Ishikawa (cell line): ENCODE data around the gene CAMTA1.

Experiments
- CEBPB ChIP-seq: IDR thresholded peaks from 2 replicates; pipeline ENCODE4 v1.6.1; 2012
- CREB1 ChIP-seq: IDR thresholded peaks from 2 replicates; pipeline ENCODE4 v1.6.1; 2012; ENCODE audit warnings: low read depth
- EGR1 ChIP-seq: IDR thresholded peaks from 2 replicates; pipeline ENCODE4 v1.6.1; 2012
- EP300 ChIP-seq: IDR thresholded peaks from 2 replicates; pipeline ENCODE4 v1.6.1; 2012; ENCODE audit warnings: borderline replicate concordance
- FOXM1 ChIP-seq: IDR thresholded peaks from 2 replicates; pipeline ENCODE4 v1.6.1; 2012; ENCODE audit warnings: low read depth, borderline replicate concordance
- NFIC ChIP-seq: IDR thresholded peaks from 2 replicates; pipeline ENCODE4 v1.6.1; 2012
- RAD21 ChIP-seq: IDR thresholded peaks from 2 replicates; pipeline ENCODE4 v1.6.1; 2012; ENCODE audit warnings: low read depth
- TAF1 ChIP-seq: IDR thresholded peaks from 2 replicates; pipeline ENCODE4 v1.6.1; 2012; ENCODE audit warnings: low read depth, mild to moderate bottlenecking
- TCF12 ChIP-seq: IDR thresholded peaks from 2 replicates; pipeline ENCODE4 v1.6.1; 2012; ENCODE audit warnings: low read depth
- TEAD4 ChIP-seq: IDR thresholded peaks from 2 replicates; pipeline ENCODE4 v1.6.1; 2012
- YY1 ChIP-seq: IDR thresholded peaks from 2 replicates; pipeline ENCODE4 v1.6.1; 2012; ENCODE audit warnings: low read depth
- ZBTB7A ChIP-seq: IDR thresholded peaks from 2 replicates; pipeline ENCODE4 v1.6.1; 2012; ENCODE audit warnings: low read depth
- TF ChIP-seq, protein P1 (sequence below): IDR thresholded peaks from 2 replicates; pipeline ENCODE4 v1.6.1; 2012
- TF ChIP-seq, protein P2 (sequence below): IDR thresholded peaks from 2 replicates; pipeline ENCODE4 v1.6.1; 2012; ENCODE audit warnings: low read depth, mild to moderate bottlenecking
- TF ChIP-seq, protein P3 (sequence below): IDR thresholded peaks from 2 replicates; pipeline ENCODE4 v1.6.1; 2012

Gene CAMTA1

DNA sequence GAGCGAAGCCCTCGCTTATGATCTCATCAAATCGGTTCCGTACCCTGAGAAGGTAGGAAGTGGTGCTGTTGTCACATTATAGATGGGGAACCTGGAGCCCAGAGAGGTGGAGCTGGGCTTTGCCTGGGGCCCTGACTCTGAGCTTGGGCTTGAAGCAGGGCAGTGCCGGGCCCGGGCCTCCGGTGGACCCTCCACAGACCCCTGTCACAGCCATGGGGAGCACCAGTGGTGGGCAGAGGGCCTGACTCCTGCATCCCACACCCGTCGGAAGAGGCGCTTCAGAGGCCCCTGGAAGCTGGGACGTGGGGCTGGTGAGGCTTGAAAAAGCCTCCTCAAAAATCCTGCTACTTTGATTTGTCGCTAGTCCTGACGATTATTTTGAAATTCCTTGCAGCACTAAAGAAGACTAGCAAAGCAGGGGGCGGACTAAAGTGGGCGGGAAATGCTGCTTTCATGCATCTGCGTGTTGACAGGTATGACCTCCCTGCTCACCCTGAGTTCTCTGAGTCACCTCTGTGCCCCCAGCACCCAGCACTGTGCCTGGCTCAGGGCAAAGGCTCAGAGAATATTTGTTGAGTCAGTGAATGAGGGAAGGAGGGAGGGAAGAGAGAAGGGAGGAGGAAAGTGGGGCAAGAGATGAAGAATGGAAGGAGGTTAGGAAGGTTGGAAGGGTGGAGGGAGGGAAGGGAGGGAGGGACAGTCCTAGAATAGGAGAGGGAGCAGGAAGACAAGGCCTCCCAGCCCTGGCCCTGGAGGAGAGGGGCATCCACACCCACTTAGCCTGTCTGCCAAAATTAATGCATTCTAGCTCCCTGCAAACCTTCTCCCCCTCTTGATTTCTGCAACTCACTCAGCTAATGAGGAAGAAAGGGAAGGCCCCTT, 723.0 kb downstream of the CAMTA1 start:
- TF ChIP-seq CEBPB, result no peak
- no peak for TF ChIP-seq NFIC
- TF ChIP-seq, protein P1, sequence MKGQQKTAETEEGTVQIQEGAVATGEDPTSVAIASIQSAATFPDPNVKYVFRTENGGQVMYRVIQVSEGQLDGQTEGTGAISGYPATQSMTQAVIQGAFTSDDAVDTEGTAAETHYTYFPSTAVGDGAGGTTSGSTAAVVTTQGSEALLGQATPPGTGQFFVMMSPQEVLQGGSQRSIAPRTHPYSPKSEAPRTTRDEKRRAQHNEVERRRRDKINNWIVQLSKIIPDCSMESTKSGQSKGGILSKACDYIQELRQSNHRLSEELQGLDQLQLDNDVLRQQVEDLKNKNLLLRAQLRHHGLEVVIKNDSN, result no peak
- no peak for TF ChIP-seq RAD21
- no peak for TF ChIP-seq EGR1
- no peak for TF ChIP-seq TEAD4
- TF ChIP-seq CREB1, result no peak
- TF ChIP-seq YY1, result no peak
- TF ChIP-seq ZBTB7A, result no peak
- no peak for TF ChIP-seq TCF12
- TF ChIP-seq EP300, result no peak
- TF ChIP-seq, protein P2, sequence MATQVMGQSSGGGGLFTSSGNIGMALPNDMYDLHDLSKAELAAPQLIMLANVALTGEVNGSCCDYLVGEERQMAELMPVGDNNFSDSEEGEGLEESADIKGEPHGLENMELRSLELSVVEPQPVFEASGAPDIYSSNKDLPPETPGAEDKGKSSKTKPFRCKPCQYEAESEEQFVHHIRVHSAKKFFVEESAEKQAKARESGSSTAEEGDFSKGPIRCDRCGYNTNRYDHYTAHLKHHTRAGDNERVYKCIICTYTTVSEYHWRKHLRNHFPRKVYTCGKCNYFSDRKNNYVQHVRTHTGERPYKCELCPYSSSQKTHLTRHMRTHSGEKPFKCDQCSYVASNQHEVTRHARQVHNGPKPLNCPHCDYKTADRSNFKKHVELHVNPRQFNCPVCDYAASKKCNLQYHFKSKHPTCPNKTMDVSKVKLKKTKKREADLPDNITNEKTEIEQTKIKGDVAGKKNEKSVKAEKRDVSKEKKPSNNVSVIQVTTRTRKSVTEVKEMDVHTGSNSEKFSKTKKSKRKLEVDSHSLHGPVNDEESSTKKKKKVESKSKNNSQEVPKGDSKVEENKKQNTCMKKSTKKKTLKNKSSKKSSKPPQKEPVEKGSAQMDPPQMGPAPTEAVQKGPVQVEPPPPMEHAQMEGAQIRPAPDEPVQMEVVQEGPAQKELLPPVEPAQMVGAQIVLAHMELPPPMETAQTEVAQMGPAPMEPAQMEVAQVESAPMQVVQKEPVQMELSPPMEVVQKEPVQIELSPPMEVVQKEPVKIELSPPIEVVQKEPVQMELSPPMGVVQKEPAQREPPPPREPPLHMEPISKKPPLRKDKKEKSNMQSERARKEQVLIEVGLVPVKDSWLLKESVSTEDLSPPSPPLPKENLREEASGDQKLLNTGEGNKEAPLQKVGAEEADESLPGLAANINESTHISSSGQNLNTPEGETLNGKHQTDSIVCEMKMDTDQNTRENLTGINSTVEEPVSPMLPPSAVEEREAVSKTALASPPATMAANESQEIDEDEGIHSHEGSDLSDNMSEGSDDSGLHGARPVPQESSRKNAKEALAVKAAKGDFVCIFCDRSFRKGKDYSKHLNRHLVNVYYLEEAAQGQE, result no peak
- no peak for TF ChIP-seq TAF1

DNA sequence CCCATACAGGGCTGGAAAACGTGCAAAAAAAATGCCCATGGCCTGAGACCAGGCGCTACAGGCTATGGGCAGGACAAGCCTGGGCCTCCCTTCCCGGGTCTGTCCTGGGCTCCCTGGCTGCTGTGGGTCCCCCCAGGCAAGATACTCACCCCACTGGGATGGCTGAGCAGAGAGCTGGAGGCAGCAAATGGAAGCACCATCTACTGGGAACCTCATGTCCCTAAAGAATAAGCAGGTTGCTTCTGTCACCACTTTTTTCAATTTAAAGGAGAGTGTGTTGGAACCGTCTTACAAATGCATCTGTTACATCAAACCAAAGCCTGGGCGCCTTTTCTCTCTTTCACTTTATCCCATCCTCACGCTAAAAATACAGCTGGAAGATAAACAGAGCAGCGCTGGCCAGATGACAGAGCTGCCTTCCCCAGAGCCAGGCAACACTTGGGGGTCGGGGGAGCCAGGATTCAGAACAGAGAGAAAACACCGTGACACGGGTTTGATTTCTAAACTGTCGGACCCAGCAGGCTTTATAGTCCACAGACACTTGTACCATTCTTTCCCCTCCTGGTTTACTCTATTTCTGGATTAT, 723.8 kb downstream of the CAMTA1 start:
- TF ChIP-seq FOXM1 (no peak), TEAD4 (no peak), YY1 (no peak), TAF1 (no peak), ZBTB7A (no peak), EGR1 (no peak), CEBPB (no peak), CREB1 (no peak), TCF12 (no peak)
- TF ChIP-seq, protein P2, result no peak
- TF ChIP-seq, protein P3, sequence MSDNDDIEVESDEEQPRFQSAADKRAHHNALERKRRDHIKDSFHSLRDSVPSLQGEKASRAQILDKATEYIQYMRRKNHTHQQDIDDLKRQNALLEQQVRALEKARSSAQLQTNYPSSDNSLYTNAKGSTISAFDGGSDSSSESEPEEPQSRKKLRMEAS, result no peak
- TF ChIP-seq, protein P1, result no peak

DNA sequence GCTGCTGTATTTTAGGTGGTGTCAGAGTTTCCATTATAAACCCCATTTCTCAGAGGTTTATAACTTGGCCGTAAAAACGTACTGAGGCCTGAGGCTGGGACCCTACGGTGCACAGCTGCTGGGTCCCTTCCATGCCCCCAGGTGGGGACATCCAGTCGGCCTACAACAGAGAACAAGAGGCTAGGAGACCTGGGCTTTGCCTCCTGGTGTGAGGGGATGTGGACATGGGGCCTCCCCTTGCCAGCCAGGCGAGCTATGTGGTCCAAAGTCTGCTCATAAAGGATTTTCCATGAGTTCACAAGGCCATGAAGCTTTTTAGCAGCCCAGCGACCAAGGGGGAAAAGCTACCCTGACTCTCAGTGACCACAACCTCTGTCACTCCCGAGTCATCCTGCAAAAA, 724.3 kb downstream of the CAMTA1 start:
- TF ChIP-seq, protein P2, result no peak
- TF ChIP-seq TEAD4 (no peak), CEBPB (no peak), EGR1 (no peak)
- TF ChIP-seq, protein P1, result no peak

DNA sequence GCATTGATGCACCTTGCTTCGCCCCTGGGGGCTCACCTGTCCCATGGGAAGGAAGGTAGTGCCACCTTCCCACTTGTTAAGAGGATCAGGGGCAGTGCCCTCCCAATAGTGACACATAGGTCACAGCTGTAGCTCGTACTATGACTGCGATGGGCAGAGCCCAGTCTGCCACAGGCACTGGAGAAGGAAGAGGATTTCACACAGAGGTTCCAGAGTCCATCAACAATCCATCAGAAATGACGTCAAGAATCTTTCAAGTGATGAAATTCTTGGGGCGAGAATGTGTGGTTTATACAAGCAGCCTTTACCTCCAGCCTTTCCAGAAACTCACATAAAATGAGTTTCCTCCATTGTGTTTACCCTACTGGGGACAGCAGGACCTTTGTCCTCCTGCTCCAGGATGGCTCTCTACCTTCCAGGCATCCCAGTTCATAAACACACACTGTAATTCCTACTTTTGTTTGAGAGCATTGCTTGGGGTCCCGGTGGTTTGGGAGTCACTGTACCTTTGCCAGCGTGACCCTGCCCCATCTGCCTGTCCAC, 725.2 kb downstream of the CAMTA1 start:
- TF ChIP-seq CREB1, result no peak
- no peak for TF ChIP-seq TEAD4
- TF ChIP-seq, protein P2, result no peak
- TF ChIP-seq TAF1, result no peak
- no peak for TF ChIP-seq CEBPB
- no peak for TF ChIP-seq YY1
- TF ChIP-seq ZBTB7A, result no peak
- TF ChIP-seq, protein P1, result no peak
- no peak for TF ChIP-seq NFIC
- TF ChIP-seq, protein P3, result no peak
- no peak for TF ChIP-seq TCF12
- TF ChIP-seq RAD21, result no peak
- no peak for TF ChIP-seq EP300
- no peak for TF ChIP-seq FOXM1
